Body of pancreas (tissue), 4 donors: Measurements from ENCODE around the gene CEACAM19. TPM values are rescaled to one million over a fixed set of nuclear protein-coding genes. Genes with fewer than 3 reads are reported as not detected.

ENCODE experiments used
- ATAC-seq: fragments of 150-250 bp; one replicate; pipeline ENCODE4 v1.9.1; 2016
- DNase-seq, 4 donors: peaks; one replicate each; pipeline ENCODE4 v3.0.0-alpha.2; 2019
- H3K27ac ChIP-seq, 4 donors: fragments of 200-600 bp; sonication (generic); 1 replicate in 3 of 4; 2 replicates in 1 of 4; pipeline versions ENCODE4 v1.5.1 to v1.6.1; 2016 to 2019; ENCODE audit warnings: mild to moderate bottlenecking in 1 of 4, mixed read lengths in 1 of 4, moderate library complexity in 1 of 4
- H3K27me3 ChIP-seq, 2 donors: fragments of 200-600 bp; sonication (generic); one replicate each; pipeline ENCODE4 v1.6.0; 2016; ENCODE audit warnings: mild to moderate bottlenecking in 1 of 2
- H3K36me3 ChIP-seq, 2 donors: fragments of 200-600 bp; sonication (generic); replicated peaks in 1 of 2; 2 replicates each; pipeline ENCODE4 v1.5.1; 2016; ENCODE audit warnings: low read depth in 2 of 2; ENCODE audit not compliant: insufficient read depth in 1 of 2
- H3K4me1 ChIP-seq: fragments of 200-600 bp; sonication (generic); one replicate; pipeline ENCODE4 v1.6.0; 2016
- H3K4me3 ChIP-seq, 2 donors: fragments of 200-600 bp; sonication (generic); 1 replicate in 1 of 2; 2 replicates in 1 of 2; pipeline ENCODE4 v1.5.1; 2016 to 2019
- H3K9me3 ChIP-seq, 3 donors: fragments of 200-600 bp; sonication (generic); 1 replicate in 2 of 3; 2 replicates in 1 of 3; pipeline ENCODE4 v1.5.1; 2016
- POLR2A ChIP-seq, 3 donors: fragments of 450-650 bp; IDR thresholded peaks; one replicate each; pipeline ENCODE4 v1.6.1; 2016; ENCODE audit warnings: antibody characterized with exemption in 3 of 3, mild to moderate bottlenecking in 2 of 3
- WGBS, 2 donors: methylation state at CpG; one replicate each; pipeline ENCODE4 v1.1.5; 2017; 5-methylcytosine and 5-hydroxymethylcytosine counted together
- intact Hi-C: fragments of 100-400 bp; cut with DNase I; formaldehyde crosslinking; loops from one replicate; pipeline ENCODE4 v1.15.1; 2023
- total RNA-seq, 2 donors: library from RNA; depleted of rRNA; stranded (reverse); fragments of >200 nt; gene quantifications; one replicate each; pipeline ENCODE4 v1.1.0, GENCODE V29; 2016
- TF ChIP-seq, protein P1 (sequence below), 7 experiments: fragments of 450-650 bp in 4 of 7; fragments of 200-600 bp in 3 of 7; sonication (generic) in 3 of 7; IDR thresholded peaks; one replicate each; pipeline ENCODE4 v1.5.1; 2016 to 2019; ENCODE audit warnings: antibody characterized with exemption in 7 of 7

The CEACAM19 gene
- total RNA-seq, 2 donors from 2014 or later: 3.9 to 5.3 TPM

GRCh38 chr19:44710483-44710882, 39.2 kb downstream of the CEACAM19 start:
- no peak for TF ChIP-seq POLR2A (IDR thresholded peaks at IDR 0.05)
- TF ChIP-seq, protein P1, sequence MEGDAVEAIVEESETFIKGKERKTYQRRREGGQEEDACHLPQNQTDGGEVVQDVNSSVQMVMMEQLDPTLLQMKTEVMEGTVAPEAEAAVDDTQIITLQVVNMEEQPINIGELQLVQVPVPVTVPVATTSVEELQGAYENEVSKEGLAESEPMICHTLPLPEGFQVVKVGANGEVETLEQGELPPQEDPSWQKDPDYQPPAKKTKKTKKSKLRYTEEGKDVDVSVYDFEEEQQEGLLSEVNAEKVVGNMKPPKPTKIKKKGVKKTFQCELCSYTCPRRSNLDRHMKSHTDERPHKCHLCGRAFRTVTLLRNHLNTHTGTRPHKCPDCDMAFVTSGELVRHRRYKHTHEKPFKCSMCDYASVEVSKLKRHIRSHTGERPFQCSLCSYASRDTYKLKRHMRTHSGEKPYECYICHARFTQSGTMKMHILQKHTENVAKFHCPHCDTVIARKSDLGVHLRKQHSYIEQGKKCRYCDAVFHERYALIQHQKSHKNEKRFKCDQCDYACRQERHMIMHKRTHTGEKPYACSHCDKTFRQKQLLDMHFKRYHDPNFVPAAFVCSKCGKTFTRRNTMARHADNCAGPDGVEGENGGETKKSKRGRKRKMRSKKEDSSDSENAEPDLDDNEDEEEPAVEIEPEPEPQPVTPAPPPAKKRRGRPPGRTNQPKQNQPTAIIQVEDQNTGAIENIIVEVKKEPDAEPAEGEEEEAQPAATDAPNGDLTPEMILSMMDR (IDR thresholded peaks at IDR 0.05): no peak
- WGBS, 2 donors: 80 to 84% methylated on average over 14 of the region's 14 CpGs
- no peaks in the 10 kb centered on the region for H3K4me1 ChIP-seq
- intact Hi-C loops: no loop called here
- no peak overlapping the region for H3K4me3 ChIP-seq
- DNase-seq (no peak), ATAC-seq (no peak)
- H3K36me3 ChIP-seq: no peaks in the 10 kb centered on the region
- no peaks in the 10 kb centered on the region for H3K27me3 ChIP-seq
- H3K27ac ChIP-seq: no peak overlapping the region
- no peaks in the 10 kb centered on the region for H3K9me3 ChIP-seq

- no peak for TF ChIP-seq POLR2A (IDR thresholded peaks at IDR 0.05)
- TF ChIP-seq, protein P1 (IDR thresholded peaks at IDR 0.05): no peak
- Histone ChIP-seq H3K4me3 (no peak overlapping the region), H3K36me3 (no peaks in the 10 kb centered on the region), H3K27me3 (no peaks in the 10 kb centered on the region), H3K27ac (no peak overlapping the region), H3K4me1 (peaks cover 21% of the 10 kb centered on the region), H3K9me3 (no peaks in the 10 kb centered on the region)
- ATAC-seq (no peak), DNase-seq (no peak)
- intact Hi-C loops: no loop called here
- WGBS, 2 donors: 66 to 83% methylated on average over 4 of the region's 4 CpGs
Measured at GRCh38 chr19:44712864-44713515, 41.7 kb downstream of the CEACAM19 start.

GRCh38 chr19:44714597-44715169, 43.4 kb downstream of the CEACAM19 start:
- TF ChIP-seq, protein P1 (IDR thresholded peaks at IDR 0.05): no peak
- TF ChIP-seq POLR2A (IDR thresholded peaks at IDR 0.05): no peak

DNA sequence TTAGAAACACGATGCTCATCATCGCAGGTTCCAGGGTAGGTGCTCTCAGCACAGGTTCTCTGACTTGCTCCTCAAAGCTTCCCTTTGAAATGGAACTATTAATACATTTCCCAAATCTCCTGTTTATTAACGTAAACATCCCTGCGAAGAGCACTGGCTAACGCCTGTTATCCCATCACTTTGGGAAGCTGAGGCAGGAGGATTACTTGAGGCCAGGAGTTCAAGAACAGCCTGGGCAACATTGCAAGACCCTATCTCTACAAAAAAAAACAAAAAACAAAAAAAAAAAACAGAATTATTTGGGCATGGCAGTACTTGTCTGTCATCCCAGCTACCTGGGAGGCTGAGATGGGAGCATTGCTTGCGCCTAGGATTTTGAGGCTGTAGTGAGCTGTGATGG, 46.3 kb downstream of the CEACAM19 start:
- ATAC-seq (no peak), DNase-seq (no peak)
- Histone ChIP-seq H3K36me3 (no peaks in the 10 kb centered on the region), H3K9me3 (no peaks in the 10 kb centered on the region), H3K27me3 (no peaks in the 10 kb centered on the region), H3K4me1 (peaks cover 42% of the 10 kb centered on the region), H3K4me3 (no peak overlapping the region), H3K27ac (peak overlapping the region in 3 of 4 donors; percentile 25 to 96 (median 95))
- intact Hi-C loops: no loop called here
- no peak for TF ChIP-seq POLR2A (IDR thresholded peaks at IDR 0.05)
- TF ChIP-seq, protein P1 (IDR thresholded peaks at IDR 0.05): no peak
- 75 to 77% methylated on average over 6 of the region's 6 CpGs for WGBS, 2 donors

More at GRCh38 chr19:44714597-44715169, 43.4 kb downstream of the CEACAM19 start:
- Histone ChIP-seq H3K36me3 (no peaks in the 10 kb centered on the region), H3K27me3 (no peaks in the 10 kb centered on the region), H3K9me3 (no peaks in the 10 kb centered on the region), H3K27ac (no peak overlapping the region), H3K4me3 (no peak overlapping the region), H3K4me1 (peaks cover 36% of the 10 kb centered on the region)
- 0 to 47% methylated on average over 1 to 2 of the region's 2 CpGs for WGBS, 2 donors
- no peak for DNase-seq
- intact Hi-C loops: no loop called here
- no peak for ATAC-seq
